Measurements from ENCODE around the gene AP2B1. TPM values are rescaled to one million over a fixed set of nuclear protein-coding genes. Genes with fewer than 3 reads are reported as not detected.

Gene AP2B1
- polyA plus RNA-seq, 1 of the 3 experiments (the other 2 are of a cell fraction): 97.8 TPM

DNA sequence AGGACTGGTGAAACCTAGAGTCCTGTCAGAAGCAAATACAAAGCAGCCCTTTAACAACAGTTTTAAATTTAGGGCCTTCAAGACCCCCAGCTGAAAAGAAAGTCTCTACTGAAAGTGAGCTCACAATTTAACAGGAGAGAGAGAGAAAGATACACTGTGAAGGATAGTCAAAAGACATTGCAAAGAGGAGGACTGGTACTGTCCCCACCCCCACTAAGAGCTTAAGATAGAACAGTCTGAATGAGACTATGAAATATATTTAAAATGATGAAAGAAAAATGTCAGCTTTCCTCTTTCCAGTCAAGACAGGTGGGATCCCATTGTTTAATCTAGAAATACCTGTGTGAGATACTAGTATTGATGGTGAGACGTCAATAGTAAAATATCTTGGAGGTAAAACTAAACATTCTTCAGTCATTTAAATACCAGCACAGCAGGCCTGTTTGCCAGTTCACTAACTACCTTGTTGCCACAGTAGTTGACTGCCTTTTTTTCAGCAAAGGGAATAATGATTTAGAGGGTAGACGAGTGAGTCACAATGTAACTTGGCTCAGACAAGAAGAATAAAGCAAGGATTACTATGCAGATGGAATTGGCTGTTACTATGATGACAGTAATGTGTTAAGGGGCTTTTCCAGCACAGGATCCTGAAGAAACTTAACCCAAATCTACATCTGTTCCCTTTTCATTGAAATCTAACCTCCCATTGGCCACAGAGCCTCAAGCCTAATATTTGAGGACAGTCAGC, 97.1 kb downstream of the AP2B1 start:
- DNase-seq: no peak
- no peaks in the 10 kb centered on the region for H3K9me2 ChIP-seq
- H3K4me2 ChIP-seq: no peak overlapping the region
- H4K20me1 ChIP-seq (ENCODE audit: insufficient read depth): no peaks in the 10 kb centered on the region
- TF ChIP-seq NFIC (IDR thresholded peaks at IDR 0.05; ENCODE audit: borderline replicate concordance): no peak
- peak; percentile 14; the same call in 1 of the 2 replicates for TF ChIP-seq FOSL2 (IDR thresholded peaks at IDR 0.05; ENCODE audit: borderline replicate concordance, low read depth)
- no peaks in the 10 kb centered on the region for H3K27me3 ChIP-seq (ENCODE audit: insufficient read depth)
- H3K9ac ChIP-seq: no peak overlapping the region
- H3K4me1 ChIP-seq (ENCODE audit: control insufficient read depth in 1 of 2, insufficient read depth in 2 of 2, low read depth in 1 of 2, low read length in 1 of 2): no peaks in the 10 kb centered on the region
- no peak overlapping the region for H3K4me3 ChIP-seq (ENCODE audit: low read depth in 2 of 2, low read length in 1 of 2)
- H2AFZ ChIP-seq (ENCODE audit: low read depth): no peak overlapping the region
- H3K79me2 ChIP-seq (ENCODE audit: insufficient read depth): peaks cover 7% of the 10 kb centered on the region; the same call in 1 of the 2 replicates
- ChIA-PET POLR2A (no interaction called here), CTCF (interaction anchor here (1.4 kb wide), 1 partner anchor 80 kb away, joined by 3 read pairs; no protein-coding TSS in a partner anchor)
- WGBS (ENCODE audit: low lambda C conversion rate): 89% methylated on average over 2 of the region's 2 CpGs
- H3F3A ChIP-seq (replicated peaks; ENCODE audit: insufficient read depth): peaks cover 14% of the 10 kb centered on the region
- peaks cover 38 to 68% of the 10 kb centered on the region in 2 experiments for H3K36me3 ChIP-seq (replicated peaks in 1 of 2; ENCODE audit: control insufficient read depth in 1 of 2, insufficient read depth in 2 of 2, low read length in 1 of 2)
- no peaks in the 10 kb centered on the region for H3K9me3 ChIP-seq
- H3K27ac ChIP-seq (ENCODE audit: low read depth in 2 of 2, low read length in 1 of 2): no peak overlapping the region

DNA sequence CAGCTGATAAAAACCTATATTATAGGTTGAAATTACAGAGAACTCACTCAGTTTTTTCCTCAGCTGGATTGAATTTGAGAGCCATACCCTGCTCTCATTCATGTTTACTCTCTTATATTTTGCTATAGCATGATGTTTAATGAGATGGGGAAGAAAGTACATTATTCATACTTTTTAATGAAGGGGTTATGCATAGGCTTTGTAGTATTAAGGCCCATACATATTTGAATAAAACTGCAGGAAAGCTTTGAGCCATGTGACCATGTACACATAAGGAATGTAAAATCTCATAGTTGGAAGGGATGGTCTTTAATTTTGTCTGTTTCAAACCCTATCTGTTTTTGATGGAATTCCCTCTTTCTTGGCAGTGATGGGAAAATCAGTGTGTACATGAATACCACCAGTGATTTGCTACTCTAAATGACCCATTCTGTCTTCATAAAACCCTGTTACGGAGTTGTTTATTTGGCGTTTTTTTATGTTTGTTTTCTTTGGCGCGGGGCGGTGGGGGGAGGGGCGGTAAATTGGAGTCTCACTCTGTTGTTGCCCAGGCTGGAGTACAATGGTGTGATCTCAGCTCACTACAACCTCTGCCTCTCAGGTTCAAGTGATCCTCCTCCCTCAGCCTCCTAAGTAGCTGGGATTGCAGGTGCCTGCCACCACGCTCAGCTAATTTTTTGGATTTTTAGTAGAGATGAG, 105.5 kb downstream of the AP2B1 start:
- WGBS (ENCODE audit: low lambda C conversion rate): 93% methylated on average over 7 of the region's 7 CpGs
- peaks cover 5% of the 10 kb centered on the region for H3K79me2 ChIP-seq (ENCODE audit: insufficient read depth)
- H3K27me3 ChIP-seq (ENCODE audit: insufficient read depth): no peaks in the 10 kb centered on the region
- H3K4me1 ChIP-seq (ENCODE audit: control insufficient read depth in 1 of 2, insufficient read depth in 2 of 2, low read depth in 1 of 2, low read length in 1 of 2): no peaks in the 10 kb centered on the region
- H3K9me3 ChIP-seq: no peaks in the 10 kb centered on the region
- no peak overlapping the region for H2AFZ ChIP-seq (ENCODE audit: low read depth)
- H3F3A ChIP-seq (replicated peaks; ENCODE audit: insufficient read depth): no peaks in the 10 kb centered on the region
- DNase-seq: no peak
- H3K27ac ChIP-seq (ENCODE audit: low read depth in 2 of 2, low read length in 1 of 2): no peak overlapping the region
- POLR2A ChIA-PET: no interaction called here
- H3K36me3 ChIP-seq (replicated peaks in 1 of 2; ENCODE audit: control insufficient read depth in 1 of 2, insufficient read depth in 2 of 2, low read length in 1 of 2): peaks cover 62 to 63% of the 10 kb centered on the region in 2 experiments
- H4K20me1 ChIP-seq (ENCODE audit: insufficient read depth): no peaks in the 10 kb centered on the region
- no peak overlapping the region for H3K4me2 ChIP-seq
- no peak overlapping the region for H3K9ac ChIP-seq
- H3K9me2 ChIP-seq: no peaks in the 10 kb centered on the region
- CTCF ChIA-PET: interaction anchor here (0.6 to 1.2 kb wide), 2 partner anchors 10 to 71 kb away, joined by 3 read pairs; no protein-coding TSS in a partner anchor
- no peak overlapping the region for H3K4me3 ChIP-seq (ENCODE audit: low read depth in 2 of 2, low read length in 1 of 2)
- TF ChIP-seq, protein P1, sequence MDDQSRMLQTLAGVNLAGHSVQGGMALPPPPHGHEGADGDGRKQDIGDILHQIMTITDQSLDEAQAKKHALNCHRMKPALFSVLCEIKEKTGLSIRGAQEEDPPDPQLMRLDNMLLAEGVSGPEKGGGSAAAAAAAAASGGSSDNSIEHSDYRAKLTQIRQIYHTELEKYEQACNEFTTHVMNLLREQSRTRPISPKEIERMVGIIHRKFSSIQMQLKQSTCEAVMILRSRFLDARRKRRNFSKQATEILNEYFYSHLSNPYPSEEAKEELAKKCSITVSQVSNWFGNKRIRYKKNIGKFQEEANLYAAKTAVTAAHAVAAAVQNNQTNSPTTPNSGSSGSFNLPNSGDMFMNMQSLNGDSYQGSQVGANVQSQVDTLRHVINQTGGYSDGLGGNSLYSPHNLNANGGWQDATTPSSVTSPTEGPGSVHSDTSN (IDR thresholded peaks at IDR 0.05): no peak
- TF ChIP-seq, protein P2, sequence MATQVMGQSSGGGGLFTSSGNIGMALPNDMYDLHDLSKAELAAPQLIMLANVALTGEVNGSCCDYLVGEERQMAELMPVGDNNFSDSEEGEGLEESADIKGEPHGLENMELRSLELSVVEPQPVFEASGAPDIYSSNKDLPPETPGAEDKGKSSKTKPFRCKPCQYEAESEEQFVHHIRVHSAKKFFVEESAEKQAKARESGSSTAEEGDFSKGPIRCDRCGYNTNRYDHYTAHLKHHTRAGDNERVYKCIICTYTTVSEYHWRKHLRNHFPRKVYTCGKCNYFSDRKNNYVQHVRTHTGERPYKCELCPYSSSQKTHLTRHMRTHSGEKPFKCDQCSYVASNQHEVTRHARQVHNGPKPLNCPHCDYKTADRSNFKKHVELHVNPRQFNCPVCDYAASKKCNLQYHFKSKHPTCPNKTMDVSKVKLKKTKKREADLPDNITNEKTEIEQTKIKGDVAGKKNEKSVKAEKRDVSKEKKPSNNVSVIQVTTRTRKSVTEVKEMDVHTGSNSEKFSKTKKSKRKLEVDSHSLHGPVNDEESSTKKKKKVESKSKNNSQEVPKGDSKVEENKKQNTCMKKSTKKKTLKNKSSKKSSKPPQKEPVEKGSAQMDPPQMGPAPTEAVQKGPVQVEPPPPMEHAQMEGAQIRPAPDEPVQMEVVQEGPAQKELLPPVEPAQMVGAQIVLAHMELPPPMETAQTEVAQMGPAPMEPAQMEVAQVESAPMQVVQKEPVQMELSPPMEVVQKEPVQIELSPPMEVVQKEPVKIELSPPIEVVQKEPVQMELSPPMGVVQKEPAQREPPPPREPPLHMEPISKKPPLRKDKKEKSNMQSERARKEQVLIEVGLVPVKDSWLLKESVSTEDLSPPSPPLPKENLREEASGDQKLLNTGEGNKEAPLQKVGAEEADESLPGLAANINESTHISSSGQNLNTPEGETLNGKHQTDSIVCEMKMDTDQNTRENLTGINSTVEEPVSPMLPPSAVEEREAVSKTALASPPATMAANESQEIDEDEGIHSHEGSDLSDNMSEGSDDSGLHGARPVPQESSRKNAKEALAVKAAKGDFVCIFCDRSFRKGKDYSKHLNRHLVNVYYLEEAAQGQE (IDR thresholded peaks at IDR 0.05; ENCODE audit: low read depth, low read length): no peak
- no peak for TF ChIP-seq JUND (IDR thresholded peaks at IDR 0.05)
- no peak for TF ChIP-seq TAF1 (IDR thresholded peaks at IDR 0.05; ENCODE audit: borderline replicate concordance, low read depth, low read length)
- no peak for TF ChIP-seq MEF2A (IDR thresholded peaks at IDR 0.05; ENCODE audit: borderline replicate concordance, low read depth)
- no peak for TF ChIP-seq EZH2phosphoT487 (IDR thresholded peaks at IDR 0.05; ENCODE audit: borderline replicate concordance, low read depth)
- TF ChIP-seq ELF1 (IDR thresholded peaks at IDR 0.05): no peak
- TF ChIP-seq, protein P3, sequence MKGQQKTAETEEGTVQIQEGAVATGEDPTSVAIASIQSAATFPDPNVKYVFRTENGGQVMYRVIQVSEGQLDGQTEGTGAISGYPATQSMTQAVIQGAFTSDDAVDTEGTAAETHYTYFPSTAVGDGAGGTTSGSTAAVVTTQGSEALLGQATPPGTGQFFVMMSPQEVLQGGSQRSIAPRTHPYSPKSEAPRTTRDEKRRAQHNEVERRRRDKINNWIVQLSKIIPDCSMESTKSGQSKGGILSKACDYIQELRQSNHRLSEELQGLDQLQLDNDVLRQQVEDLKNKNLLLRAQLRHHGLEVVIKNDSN (IDR thresholded peaks at IDR 0.05; ENCODE audit: borderline replicate concordance, low read depth): no peak
- no peak for TF ChIP-seq RCOR1 (IDR thresholded peaks at IDR 0.05; ENCODE audit: low read length)
- TF ChIP-seq, protein P4, sequence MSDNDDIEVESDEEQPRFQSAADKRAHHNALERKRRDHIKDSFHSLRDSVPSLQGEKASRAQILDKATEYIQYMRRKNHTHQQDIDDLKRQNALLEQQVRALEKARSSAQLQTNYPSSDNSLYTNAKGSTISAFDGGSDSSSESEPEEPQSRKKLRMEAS (IDR thresholded peaks at IDR 0.05; ENCODE audit: low read depth): no peak
- TF ChIP-seq RXRA (IDR thresholded peaks at IDR 0.05; ENCODE audit: borderline replicate concordance, low read depth): no peak
- no peak for TF ChIP-seq YY1 (IDR thresholded peaks at IDR 0.05; ENCODE audit: low read depth)
- no peak for TF ChIP-seq CHD2 (IDR thresholded peaks at IDR 0.05; ENCODE audit: low read length, partially characterized antibody)
- no peak for TF ChIP-seq EP300 (IDR thresholded peaks at IDR 0.05; ENCODE audit: borderline replicate concordance in 1 of 2, low read depth in 1 of 2, low read length in 1 of 2)
